Activated CD8-positive, alpha-beta memory T cell treated with anti-CD3 and anti-CD28 coated beads for 24 hours (primary cell): ENCODE results near the gene EFNA2.
"Not testable (repeated sequence)": the region's sequence is repeated elsewhere in the genome, so short reads cannot be mapped to it uniquely, and the experiment has no call there.

Experiments
- DNase-seq: peaks from one replicate; pipeline ENCODE4 v3.0.0-alpha.2; 2020

The EFNA2 gene

DNA sequence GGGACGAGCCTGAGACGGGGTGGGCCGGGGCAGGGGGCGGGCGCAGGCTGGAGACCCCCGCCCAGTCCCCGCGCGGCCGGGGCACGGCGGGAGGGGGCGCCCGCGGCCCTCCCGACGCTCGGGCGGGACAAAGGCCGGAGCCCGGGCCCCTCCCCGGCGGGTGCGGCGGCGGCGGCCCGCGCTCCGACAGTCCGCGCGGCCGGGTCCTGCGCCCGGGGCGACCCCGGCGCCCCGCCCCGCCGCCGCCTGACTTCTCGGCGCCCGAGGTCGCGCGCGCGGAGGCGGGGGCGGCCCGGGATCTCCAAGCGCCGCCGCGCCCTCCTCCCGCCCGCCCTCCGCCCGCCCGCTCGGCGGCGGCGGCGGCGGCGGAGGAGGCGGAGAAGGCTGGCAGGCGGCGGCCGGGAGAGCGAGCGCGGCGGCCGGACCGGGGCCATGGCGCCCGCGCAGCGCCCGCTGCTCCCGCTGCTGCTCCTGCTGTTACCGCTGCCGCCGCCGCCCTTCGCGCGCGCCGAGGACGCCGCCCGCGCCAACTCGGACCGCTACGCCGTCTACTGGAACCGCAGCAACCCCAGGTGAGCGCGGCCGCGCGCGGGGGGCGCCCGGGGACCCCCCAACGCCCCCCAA lies at the start of gene EFNA2:
TSS of gene EFNA2 (plus strand) at position 137 of the 624 bp plus-strand sequence. CDS start at position 433, 296 bp downstream.
- DNase-seq = no peak

DNA sequence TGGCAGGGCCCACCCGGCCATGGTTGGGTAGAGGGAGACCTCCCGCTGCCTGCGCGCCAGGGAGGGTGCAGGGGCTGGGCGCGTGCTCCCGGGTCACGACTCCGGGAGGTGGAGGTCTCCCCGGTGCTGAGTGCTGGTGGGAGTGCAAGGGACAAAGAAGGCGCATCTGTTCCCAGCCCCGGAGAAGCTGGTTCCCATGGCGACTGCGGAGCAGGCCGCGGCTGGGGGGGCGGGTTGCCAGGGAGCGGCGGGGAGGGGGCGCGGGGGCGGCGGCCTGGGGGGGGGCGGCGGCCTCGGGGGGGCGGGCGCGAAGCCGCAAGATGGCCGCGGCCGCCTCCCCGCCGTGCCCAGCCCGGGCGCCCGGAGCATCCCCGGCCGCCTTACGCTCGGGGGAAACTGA lies 49.1 kb upstream of the EFNA2 start:
- DNase-seq = no peak

DNA sequence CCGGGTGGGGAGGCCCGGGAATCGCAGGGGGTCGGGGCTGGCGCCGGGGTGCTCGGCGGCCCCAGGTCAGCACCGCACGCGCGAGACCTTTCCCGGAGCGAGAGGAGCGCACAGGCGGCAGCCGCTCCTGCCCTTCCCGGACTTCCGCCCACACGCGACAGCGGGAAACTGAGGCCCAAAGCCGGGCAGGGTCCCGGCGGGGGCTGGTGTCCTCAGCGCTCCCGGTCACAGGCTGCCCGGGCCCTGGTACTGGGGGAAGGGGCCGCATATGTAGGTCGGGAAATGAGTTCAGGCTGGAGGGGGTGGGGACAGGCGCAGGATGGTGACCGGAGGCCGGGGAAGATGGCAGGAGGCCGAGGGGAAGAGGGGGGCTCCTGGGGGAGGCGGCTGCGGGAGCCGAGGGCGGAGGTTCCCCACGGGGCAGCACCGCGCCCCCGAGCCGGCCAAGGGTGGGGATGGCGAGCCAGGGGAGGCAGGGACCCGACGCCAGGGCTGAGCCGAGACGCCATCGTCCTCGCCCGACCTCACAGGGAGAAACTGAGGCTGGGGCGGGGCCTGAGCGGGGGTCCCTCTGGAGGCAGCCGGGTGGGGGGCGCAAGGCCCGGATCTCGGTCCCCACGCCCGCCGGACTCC lies 48.5 kb upstream of the EFNA2 start:
- peak; percentile 71 for DNase-seq

DNA sequence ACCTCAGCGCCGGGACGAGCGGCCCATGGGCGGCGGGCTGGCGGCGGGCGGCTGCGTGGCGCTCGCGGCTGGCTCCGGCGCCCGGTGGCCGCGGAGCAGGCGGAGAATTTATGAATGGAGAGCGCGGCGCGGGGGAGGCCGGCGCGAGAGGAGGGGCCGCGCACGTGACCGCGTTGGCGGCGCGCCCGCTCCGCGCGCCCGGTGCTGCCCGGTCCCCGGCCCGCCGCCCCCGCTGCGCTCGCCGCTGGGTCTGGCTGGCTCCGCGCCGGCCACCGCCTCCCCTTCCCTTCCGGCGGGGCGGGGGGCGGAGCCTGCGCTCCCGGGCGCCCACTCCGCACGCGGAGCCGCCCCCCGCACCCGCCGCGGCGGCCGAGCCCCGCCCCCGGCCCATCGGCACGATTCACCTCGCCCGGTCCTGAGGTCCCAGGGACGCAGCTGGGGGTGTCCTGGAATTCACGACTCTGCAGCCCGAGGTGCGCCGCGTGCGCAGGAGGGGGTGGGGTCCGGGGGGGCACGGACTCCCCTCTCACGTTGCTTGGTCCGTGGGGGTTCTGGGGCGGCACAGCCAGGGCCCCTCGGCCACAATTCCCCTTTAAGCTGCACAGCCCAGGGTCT lies 47.8 kb upstream of the EFNA2 start, which contains the start of gene CBARP:
TSS of gene CBARP (minus strand) at position 252 of the 615 bp plus-strand sequence. CDS start 1,905 bp downstream, outside the sequence.
- DNase-seq = no peak

DNA sequence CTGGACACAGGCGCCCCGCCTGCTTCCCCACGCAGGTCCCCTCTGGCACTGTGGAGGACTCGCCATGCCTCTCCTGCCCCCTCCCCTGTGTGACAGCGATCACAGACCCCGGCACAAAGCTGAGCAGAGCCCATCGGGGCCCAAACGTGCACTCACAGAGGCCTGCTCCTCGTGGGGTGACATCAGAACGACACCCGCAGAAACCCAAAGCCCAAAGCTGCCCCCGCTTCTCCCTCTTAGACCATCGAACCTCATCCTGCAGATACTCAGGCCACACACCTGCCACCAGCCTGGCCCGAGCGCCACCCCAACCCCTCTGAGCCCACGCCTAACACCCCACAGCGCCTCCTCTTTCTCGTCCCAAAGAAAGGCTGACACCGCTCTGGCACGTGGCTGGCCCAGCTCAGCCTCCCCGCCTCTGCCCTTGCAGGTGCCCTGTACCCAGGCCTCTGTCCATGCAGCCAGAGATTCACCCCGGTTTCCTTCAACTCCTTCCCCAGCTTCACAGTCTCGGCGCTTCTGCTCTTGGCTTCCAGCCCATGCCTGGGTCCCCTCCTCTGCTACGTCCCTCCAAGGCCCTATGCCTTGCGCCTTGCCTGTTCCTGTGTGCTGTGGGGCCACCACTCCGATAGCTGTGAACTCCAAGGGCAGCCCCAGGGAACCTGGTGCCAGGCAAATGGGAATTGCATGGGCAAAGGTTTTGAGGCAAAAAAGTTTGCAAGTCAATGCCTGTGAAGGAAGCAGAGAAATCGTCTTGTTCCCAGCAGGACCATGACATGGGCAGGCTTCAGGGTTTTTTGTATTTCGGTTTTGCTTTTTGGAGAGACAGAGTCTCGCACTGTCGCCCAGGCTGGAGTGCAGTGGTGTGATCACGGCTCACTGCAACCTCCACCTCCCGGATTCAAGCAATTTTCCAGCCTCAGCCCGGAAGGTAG lies 47.0 kb upstream of the EFNA2 start:
- DNase-seq = peak; percentile 80

DNA sequence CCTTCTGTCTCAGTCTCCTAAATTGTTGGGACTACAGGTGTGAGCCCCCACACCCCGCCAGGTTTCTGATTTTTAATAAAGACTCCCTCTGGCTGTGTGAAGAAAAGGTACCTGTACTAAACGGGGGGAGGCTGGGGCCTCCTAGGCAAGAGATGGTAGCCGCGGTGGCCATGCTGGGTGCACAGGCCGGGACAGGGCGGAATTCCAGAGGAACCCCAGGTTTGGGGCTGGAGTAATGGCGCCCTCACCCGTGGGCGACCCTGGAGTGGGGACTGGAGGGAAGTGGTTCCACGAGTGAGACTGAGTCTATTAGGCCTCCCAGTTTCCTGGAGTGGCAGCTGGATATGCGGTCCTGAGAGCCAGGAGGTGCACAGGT lies 46.3 kb upstream of the EFNA2 start:
- no peak for DNase-seq

DNA sequence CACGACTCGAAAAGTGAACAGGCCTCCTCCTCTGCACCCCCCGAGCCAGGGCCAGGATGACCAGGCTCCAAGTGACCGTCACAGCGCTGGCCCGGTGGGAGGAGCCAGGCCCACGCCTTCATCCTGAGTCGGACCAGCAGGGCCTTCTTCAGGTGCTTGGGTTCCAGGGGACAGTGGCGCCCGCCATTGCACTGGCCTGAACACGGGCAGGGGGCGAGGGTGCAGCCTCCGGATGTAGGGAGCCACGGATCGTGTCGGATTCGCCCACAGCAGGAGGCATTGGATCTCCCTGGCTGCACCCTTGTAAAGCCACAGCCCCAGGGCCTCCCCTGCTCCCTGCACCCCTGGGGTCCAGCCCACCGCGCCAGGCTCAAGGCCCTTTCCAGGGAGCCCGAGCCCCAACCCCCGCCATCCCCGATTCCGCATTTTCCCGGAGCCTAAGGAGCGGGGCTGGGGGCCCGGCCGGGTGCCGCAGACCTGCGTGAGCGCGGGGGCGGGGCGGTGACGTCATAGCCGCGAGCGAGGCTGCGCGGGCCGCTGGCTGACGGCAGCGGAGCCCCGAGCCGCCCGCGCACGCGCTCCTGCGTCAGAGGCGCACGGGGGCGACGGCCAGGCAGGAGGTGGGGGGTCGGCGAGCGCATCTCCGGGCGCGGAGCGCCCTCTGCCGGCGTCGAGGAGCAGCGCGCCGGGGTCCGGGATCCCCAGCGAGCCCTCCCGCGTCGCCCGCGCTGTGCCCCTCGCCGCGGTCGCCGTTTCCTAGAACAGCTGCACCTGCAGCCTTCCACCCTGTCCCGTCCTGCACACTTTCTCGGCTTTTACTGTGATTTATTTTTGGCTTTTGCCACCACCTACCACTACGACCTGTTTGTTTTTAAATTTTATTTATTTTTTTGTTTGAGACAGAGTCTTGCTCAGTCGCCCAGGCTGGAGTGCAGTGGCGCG lies 45.6 kb upstream of the EFNA2 start:
- DNase-seq = peak; percentile 99

DNA sequence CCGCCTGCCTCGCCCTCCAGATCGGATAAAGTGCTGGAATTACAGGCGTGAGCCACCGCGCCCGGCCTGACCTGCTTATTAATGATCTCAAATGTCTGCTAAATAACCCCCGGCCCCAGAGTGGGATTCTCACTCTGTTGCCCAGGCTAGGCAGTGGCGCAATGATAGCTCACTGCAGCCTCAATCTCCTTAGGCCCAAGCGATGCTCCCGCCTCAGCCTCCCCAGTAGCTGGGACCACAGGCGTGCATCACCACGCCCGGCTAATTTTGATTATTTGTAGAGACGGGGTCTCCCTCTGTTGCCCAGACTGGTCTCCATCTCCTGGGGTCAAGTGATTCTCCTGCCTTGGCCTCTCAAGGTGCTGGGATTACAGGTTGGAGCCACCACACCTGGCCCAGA lies 44.7 kb upstream of the EFNA2 start:
- DNase-seq = no peak

DNA sequence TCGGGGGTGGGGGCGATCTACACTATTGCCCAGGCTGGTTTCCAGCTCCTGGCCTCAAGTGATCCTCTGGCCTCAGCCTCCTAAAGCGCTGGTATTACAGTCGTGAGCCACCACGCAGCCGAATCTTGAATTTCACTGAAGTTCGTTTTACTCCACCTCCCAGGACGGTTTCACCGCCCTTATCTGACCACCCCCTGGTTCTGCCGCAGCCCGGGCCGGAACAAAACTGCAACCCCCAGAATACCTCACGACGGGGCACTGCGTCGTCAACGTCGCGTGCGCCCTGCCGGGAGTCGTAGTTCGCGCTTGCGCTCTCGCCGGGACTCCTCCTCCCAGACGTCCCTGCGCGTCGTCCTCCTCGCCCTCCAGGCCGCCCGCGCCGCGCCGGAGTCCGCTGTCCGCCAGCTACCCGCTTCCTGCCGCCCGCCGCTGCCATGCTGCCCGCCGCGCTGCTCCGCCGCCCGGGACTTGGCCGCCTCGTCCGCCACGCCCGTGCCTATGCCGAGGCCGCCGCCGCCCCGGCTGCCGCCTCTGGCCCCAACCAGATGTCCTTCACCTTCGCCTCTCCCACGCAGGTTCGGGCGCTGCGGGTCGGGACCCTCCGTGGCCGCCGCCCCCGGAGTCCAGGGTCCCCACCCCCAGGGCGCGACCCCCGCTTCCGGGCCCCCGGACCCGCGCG lies 44.1 kb upstream of the EFNA2 start, which contains the start of gene ATP5F1D:
TSS of gene ATP5F1D (plus strand) at position 335 of the 679 bp plus-strand sequence. CDS start at position 435, 100 bp downstream.
- DNase-seq = peak; percentile 97

DNA sequence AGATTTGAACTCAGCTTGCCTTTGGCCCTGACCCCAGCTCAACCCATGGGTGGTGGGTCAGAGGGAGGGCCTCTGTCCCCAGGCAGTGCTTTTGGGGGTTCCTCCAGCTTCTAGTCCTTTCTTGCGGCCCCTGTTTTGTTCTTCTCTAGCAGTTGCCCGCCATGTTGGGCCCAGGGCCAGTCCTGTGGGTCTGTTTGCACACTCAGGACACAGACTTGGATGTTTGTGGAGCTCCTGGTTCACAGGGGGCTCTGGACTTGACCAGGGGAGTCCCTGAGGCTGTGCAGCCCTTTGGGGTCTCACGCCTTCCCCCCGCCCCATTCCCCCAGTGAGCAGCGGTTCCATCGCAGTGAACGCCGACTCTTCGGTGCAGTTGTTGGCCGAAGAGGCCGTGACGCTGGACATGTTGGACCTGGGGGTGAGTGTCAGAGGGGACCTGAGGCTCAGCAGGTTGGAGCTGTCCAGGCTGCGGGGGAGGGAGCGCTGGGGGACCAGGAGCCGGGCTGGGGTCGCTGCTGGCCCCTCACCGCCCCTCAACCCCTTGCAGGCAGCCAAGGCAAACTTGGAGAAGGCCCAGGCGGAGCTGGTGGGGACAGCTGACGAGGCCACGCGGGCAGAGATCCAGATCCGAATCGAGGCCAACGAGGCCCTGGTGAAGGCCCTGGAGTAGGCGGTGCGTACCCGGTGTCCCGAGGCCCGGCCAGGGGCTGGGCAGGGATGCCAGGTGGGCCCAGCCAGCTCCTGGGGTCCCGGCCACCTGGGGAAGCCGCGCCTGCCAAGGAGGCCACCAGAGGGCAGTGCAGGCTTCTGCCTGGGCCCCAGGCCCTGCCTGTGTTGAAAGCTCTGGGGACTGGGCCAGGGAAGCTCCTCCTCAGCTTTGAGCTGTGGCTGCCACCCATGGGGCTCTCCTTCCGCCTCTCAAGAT lies 41.6 kb upstream of the EFNA2 start:
- peak; percentile 97 for DNase-seq

DNA sequence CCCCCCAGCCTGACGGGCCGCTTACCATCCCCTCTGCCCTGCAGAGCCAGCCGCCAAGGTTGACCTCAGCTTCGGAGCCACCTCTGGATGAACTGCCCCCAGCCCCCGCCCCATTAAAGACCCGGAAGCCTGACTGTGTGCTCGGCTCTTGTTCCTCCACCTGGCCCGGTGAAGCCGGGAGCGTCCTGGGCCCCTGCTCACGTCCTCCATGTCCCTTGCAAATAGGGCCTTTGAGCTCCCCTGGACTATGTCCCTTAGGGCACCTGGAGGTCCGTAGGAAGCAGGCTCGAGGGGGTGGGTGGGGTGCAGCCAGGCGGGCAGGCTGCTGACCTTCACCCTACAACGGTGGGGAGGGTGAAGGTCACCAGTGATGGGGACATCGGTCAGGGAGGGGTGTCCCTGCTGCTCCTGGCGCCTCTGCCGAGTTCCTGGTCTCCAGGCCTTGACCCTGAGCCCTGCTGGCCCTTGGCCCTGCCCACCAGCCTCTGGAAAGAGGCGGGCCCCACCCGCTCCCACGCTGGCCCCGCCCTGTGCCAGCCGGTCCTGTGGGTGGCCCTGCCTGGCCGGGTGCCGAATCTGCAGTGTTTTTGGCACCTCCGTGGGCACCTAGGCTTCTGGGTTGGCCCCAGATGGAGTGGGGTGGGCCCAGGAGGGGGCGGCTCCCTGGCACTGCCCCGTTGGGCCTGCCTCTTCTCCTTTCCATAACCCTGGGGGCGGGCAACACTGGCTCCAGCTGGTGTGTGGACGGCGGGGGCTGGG lies 40.8 kb upstream of the EFNA2 start:
- peak; percentile 69 for DNase-seq

DNA sequence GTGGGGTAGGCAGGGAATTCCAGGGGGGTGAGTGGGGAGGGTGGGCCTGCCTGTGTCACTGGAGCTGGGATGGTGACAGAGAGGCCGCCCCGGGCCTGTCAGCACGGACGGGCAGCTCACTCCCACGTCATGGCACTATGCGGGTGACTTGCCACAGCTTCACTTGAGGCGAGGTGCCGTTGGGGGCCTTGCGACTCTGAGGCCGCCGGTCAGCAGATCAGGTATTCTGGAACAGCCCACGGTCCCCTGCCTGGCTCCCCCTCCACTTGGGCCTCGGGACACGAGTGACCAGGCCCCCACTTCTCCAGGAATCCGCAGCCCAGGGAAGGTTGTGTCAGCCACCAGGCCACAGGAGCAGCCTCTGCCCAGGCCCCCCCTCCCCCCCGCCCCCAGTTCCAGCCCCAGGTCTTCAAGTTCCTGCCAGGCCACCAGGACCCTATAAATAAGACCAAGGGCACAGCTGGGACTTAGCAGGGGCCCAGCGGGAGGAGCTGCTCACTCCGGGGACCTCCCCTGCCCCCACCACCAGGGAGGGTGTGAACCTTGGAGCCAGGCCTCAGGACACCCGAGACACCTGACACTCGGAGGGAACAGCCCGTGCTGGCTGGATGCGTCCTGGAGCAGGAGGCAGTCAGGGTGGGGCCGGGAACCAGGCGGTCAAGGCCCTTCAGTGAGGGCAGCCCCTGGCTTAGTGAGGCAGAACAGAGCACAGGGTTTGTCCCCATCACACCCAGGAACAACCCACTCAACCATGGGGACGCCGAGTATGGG lies 40.0 kb upstream of the EFNA2 start:
- DNase-seq = peak; percentile 69

DNA sequence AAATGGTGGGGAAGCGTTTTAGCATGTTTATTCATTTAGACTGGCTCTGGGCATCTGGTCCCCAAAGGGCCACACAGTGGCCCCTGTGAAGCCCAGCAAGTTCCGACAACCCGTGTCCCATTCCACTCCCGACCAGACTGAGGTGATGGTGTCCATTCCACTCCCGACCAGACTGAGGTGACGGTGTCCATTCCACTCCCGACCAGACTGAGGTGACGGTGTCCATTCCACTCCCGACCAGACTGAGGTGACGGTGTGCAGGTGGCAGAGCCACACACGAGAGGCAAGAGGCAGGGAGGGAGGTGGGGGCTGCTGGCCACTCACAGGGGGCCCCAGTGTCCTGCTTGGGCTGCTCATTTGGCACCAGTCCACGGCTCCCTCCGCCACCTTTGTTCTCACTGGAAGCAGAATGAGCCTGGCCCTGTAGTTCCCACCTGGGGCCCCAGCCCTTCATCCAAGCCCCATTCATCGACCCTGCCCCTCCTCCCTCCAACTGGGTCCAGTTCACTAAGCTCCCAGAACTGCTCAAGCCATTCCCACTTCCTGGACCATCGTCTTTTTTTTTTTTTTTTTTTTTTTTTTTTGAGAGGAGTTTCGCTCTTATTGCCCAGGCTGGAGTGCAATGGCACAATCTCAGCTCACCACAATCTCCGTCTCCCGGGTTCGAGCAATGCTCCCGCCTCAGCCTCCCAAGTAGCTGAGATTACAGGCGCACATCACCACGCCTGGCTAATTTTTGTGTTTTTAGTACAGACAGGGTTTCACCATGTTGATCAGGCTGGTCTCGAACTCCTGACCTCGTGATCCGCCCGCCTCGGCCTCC lies 39.2 kb upstream of the EFNA2 start:
- DNase-seq = not testable (repeated sequence)

DNA sequence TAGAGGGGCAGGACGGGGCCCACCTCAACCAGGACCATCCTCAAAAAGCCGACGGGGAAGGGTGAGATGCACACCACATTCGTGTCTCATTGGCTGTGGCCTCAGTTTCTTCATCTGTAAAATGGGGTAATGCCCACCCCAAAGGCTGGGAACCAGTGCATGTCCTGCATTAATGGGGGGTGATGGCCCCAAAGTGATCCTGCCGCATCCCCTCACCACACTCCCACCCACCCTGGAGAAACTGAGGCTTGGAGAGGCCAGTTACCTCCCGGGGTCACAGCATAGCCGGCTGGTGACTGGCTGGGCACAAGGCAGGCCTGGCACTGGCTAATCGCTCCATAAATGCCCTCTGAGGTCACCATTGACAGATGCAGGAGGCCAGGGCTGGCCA lies 37.9 kb upstream of the EFNA2 start:
- no peak for DNase-seq

DNA sequence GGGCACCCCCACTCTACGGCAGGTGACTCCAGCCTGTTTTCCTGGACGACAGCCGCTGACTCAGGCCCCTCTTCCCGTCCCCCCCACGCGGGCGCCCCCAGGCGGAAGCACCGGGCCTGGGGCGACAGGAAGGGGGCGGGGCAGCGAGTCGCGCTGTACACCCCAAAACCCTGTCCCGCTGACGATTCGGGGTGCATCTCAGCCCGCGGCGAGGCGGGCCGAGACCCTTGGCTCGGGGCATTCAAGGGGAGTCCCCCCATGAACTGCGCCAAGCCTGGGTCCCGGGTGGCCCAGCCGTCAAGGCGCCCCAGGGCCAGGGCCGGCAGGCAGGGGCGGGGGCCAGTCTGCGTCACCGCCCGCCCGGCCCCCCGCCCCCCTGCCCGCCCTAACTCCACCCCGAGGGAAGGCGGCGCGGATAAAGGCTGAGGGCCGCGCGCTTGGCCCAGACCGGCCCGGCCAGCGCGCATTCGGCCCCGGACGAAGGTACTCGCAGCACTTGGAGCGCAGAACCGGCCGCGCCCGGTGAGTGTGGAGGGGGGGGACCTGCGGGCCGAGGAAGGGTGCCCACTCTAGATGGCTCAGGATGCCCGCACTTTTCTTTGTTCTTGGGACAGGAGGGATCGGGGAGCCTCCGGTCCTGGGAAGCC lies 37.4 kb upstream of the EFNA2 start, which contains the start of gene MIDN:
TSS of gene MIDN (plus strand) at position 445 of the 647 bp plus-strand sequence. CDS start 1,714 bp downstream, outside the sequence.
- peak; percentile 87 for DNase-seq

DNA sequence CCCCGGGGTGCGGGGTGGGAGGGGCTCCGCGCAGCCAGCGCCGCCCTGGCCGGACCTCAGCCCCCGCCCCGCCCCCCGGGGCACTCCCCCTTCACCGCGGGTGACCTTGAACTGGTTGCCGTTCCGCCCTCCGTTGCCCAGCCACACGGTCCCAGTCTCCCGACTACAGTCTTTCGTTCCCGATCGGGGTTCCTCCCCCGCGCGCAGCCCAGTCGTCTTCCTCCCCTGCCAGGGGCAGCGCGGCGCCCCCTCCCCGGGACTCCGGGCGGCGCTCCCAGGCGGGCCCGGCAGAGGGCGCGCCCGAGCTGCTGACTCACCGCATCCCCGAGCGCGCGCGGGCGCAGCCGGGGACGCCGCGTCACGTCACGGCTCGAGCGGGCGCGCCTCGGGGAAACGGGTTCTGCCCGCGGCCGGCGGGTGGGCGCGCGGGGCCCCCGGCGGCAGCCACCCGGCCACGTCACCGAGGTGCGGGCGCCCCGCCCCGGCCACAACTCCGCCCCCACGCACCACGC lies 36.8 kb upstream of the EFNA2 start:
- DNase-seq = peak; percentile 94
